GM19467 (cell line): ENCODE data around the gene CSTPP1.
"Not testable (repeated sequence)": the region's sequence is repeated elsewhere in the genome, so short reads cannot be mapped to it uniquely, and the experiment has no call there.

Experiments used
- ATAC-seq: cut with Tn5 transposase; IDR thresholded peaks from one replicate; pipeline ENCODE4 v1.9.1; 2021; ENCODE audit warnings: mild to moderate bottlenecking, moderate library complexity; ENCODE audit not compliant: unreplicated experiment

The CSTPP1 gene

DNA sequence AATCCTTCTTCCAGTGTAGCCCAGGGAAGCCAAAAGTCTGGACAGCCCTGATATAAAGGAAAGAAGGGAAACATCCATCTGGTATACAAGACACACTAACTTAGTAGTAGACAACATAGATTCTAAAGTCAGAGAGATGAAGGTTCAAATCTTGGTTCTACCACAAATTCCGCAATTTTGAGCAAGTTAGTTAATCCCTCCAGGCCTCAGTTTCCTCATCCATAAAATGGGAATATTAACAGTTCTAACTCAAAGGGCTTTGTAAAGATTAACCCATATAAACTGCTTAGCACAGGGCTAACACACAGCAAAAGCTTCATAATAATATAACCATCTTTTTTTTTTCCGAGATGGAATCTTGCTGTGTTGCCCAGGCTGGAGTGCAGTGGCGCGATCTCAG, 29.0 kb upstream of the CSTPP1 start:
- ATAC-seq: no peak

DNA sequence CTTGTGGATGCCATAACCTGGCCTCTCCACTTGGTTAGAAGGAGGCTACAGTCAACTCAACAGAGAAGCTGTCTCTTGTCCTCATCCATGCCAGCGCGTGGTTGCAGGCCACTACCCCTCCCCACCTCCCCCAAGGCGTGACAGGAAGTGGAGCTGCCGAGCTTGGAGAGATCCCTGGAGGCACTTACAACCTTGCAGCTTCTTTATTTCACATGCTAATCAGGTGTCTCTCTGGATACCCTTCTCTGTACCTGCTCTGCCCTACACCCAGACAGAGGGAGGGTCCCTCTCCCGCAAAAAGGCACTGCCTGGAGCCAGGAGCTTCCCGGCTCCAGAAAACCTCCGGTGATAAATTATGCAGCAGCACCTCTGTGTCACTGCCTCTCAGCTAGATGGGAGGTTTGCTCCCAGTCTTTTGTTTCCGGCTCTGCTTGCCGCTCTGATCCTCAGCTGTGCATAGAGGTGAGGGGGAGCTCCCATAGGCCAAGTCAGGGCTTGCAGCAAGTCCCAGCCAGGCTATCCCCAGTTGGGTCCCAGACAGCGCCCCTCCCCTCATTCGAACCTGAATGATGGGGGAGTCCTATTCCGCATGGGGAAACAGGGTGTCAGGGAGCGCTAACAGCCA, 23.9 kb upstream of the CSTPP1 start:
- ATAC-seq: no peak

DNA sequence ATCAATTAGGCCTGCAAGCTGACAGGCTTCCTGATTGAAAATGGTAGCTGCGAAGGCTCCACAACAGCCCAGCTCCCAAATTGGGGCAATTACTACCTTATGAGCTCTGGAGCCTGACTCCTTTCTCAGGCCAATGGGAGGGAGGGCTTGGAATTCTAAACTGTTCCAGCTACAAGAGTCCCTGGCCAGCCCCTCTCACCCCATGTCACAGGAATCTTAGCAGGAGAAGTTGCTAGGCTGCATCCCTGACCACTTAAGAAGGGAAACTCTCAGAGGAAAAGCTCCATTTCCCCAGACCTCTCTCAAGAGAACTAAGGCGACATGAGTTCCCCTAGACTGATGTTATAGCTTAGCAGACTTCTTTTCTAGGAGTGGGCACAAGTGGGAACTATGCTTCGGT, 23.1 kb upstream of the CSTPP1 start:
- no peak for ATAC-seq

DNA sequence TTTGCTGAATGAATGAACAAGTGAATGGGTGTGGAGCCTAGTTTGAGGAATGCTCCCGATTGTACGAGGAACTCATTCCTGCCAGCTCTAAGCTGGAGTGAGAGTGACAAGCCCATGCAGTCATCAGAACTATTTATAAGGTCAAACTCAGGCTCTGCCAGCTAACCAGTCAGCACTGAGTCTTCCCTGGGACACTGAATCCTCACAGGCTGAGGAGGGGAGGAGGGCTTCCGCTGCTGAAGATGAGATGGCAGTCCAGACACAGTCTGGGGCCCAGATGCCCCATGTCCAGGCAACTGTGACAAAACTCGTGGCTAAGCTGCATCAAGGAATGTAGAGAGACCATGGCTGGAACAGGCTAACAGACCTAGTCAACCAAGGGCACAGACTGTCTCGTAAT, 22.2 kb upstream of the CSTPP1 start:
- ATAC-seq: no peak

DNA sequence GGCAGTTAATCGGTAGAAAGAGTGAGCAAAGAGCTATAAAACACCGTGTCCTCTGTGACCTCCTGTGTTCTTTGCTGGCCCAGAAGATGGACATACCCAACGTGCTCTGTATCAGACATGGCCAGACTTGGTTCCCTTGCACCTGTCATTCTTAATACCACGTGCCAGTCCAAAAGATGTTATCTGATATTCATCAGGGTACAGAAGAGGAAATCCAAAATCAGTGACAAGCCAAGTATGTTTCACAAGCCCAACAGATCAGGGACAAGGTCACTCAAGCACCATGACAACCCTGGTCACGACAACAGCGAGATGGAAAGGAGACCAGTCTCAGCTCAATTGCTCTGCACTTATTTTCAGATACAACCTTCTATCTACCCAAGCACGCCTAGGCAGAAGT, 21.7 kb upstream of the CSTPP1 start:
- ATAC-seq: no peak

DNA sequence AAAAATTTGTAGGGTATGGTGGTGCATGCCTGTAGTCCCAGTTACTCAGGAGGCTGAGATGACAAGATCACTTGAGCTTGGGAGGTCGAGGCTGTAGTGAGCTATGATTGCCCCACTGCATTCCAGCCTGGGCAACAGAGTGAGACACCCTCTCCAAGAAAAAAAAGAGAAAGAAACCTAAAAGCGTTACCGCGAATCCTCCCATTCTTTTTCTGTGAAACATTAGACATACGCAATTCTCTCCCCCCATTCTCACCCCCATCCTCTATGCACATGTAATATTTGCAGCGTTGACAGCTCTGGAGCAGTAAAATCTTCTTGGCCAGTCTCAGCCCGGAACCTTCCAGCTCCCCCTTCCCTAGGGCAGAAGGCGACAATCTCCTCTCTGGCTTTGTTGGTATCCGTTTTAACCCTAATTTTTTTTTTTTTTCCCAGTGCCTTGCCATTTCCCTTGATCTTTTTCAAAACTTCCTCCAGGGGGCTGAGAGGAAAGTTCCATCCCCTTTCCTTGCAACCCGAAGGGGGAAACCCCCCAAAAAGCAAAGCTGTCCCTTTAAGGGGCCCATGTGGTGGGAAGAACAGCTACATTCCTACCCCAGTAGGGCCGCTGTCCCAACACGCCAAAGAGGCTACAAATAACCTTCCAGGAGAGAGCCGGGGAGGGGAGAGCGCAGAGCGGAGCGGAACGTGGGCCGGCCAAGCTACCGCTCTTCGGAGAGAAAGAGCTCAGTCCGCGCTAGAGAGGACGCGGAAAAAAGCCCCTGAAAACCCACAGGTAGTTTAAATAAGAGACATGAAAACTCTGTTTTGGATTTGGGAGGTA, 20.1 kb upstream of the CSTPP1 start:
- no peak for ATAC-seq

DNA sequence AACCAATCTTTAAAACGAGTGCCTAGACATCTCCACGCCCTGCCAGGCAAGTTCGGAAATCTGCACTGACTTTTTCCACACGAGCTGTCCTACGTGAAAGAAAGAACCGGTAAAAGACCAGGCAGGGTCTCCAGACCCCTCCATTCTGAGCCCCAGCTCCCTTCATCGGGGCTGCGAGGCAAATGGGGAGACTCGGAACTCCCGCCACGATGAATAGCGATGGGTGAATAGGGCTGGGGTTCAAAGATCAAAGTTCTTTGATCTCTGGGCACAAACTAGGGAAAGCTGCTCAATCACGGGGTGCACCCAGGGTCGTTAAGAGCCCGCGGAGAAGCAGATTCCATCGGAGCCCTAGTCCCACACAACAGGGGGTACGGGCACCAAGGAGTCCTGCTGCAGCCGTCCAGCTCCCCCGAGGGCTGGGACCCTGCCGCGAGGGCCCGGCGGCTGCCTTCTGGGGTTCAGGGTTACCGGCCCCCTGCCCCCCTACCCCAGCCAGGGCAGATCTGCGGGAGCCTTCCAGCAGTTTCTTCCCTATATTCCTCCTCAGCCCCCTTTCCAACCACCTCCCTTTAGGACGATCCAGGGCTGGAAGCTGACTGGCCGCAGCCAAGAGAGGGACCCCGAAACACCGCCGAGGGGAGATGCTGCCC, 19.3 kb upstream of the CSTPP1 start:
- no peak for ATAC-seq

DNA sequence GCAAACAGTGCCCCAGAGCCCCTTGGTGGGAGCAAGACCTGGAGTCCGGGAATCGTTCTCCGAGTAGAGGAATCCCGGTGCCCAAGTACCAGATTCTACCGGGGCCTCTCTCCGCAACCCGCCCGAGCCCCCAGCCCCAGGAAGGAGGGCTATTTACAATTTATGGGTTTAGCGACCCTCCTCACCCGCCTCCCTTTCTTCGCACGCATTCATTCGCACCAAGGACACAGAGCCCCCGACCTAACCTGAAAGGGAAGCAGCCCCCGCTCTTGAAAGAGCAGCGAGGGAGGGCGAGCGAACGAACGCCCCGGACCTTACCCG, 18.8 kb upstream of the CSTPP1 start:
- no peak for ATAC-seq

DNA sequence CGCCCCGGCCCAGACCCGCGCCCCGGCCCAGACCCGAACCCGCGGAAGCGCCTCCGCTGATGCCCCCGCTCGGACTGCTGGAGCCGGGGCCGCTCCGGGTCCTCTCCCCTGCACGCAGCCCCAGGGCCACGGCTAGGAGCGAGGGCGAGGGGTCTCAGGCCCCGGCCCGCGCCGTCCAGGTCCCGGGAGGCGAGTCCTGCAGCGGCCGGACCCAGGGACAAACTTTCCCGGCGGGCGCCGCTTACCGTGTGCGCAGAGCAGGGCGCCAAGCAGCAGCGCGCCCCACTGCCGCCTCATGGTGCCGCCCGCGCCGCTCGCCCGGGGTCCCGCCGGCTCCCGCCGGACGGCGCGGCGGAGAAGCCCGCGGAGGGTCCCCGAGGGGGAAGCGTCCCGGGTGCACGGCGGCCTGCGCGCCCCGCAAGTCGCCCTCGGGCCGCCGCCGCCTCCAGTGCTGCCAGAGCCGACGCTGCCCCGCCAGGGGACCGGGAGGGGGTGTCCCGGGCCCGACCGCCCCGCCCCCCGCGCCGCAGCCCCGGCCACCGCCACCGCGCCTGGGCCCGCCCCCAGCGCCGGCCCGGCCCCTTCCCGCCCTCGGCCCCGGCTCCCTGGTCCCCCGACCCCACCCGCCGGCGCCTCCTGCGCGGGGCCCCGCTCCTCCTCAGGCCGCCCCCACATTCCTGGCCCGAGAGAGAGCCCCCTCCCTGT, 18.3 kb upstream of the CSTPP1 start, which contains the start of gene LRP4:
TSS of gene LRP4 (minus strand) at position 468 of the 705 bp plus-strand sequence. CDS start at position 297, 171 bp downstream.
- ATAC-seq: no peak

DNA sequence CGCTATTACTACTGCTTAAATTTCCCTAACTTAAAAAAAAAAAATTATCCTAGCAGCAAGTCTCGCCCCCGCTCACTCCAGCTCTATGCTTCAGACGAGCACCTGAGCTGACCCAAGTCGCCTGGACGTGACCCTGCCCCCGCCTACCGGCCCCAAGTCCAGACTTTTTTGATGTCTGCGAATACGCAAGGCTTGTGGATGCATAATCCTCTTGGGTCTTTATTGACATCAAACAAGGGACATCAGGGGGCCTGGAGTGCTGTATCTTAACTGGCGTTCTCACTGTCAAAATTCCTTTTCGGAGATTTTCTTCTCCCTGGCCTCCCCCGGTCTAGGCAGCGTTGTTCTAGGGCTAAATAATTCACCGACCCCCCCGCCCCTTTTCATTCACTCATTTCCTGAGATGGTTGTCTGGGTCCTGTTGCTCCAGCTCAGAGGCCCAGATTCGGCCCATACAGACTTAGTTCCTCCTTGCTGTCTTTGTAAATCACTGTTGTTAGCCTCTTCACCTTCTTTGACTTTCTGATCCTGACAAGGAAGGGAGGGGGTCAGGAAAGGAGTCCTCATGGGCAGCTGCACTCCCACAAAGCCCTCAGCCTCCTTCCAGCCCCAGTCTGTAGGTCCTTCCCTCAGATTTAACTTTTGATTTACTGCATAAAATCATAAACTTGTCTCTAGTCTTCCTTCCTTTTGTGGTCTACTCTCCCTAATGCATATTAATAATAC, 17.6 kb upstream of the CSTPP1 start:
- no peak for ATAC-seq

DNA sequence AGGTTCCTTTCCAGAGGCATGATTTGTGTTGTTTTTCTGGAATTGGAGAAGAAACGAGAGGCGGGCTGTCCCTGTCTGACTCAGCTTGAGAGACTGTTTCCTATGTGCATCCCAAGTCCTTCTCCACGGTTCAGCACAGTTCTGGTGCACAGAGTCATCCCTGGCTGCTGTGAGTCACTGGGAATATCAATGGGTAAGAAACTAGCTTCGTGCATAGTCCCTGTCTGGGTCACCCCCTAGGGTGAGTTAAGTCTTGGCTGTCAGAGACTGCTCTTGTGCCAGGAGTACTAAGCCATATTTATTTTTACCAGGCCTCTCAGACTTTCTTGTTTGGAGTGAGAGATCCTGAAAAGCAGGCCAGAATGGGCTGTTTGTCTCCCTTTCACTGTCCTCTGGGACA, 15.8 kb upstream of the CSTPP1 start:
- ATAC-seq: no peak

DNA sequence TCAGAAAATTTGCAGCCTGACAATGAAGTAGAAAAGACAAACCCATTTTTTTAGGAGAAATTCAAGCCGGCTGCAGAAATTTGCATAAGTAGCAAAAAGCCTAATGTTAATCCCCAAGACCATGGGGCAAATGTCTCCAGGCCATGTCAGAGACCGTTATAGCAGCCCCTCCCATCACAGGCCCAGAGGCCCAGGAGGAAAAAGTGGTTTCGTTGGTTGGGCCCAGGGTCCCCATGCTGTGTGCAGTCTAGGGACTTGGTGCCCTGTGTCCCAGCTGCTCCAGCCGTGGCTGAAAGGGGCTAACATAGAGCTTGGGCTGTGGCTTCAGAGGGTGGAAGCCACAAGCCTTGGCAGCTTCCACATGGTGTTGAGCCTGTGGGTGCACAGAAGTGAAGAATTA, 8.6 kb upstream of the CSTPP1 start:
- not testable (repeated sequence) for ATAC-seq

DNA sequence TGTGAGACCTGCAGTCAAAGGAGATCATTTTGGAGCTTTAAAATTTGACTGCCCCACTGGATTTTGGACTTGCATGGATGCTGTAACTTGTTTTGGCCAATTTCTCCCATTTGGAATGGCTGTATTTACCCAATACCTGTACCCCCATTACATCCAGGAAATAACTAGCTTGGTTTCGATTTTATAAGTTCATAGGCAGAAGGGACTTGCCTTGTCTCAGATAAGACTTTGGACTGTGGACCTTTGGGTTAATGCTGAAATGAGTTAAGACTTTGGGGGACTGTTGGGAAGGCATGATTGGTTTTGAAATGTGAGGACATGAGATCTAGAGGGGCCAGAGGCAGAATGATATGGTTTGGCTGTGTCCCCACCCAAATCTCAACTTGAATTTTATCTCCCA, 7.9 kb upstream of the CSTPP1 start:
- ATAC-seq: not testable (repeated sequence)

DNA sequence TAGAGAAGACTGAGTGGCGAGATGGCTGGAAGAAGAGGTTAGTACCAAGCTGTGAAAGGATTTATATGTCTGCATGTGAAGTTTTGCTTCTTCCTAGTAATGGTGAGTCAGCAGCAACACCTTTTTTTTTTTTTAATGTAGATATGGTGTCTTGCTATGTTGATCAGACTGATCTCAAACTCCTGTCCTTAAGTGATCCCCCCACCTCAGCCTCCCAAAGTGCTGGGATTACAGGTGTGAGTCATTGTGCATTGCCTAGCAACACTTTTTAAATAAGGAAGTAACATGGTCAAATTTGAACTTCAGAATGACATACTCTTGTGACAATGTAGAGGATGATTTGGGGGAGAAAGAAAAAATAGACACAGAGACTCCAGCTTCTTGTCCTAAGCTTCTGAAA, 6.5 kb upstream of the CSTPP1 start:
- ATAC-seq: no peak

DNA sequence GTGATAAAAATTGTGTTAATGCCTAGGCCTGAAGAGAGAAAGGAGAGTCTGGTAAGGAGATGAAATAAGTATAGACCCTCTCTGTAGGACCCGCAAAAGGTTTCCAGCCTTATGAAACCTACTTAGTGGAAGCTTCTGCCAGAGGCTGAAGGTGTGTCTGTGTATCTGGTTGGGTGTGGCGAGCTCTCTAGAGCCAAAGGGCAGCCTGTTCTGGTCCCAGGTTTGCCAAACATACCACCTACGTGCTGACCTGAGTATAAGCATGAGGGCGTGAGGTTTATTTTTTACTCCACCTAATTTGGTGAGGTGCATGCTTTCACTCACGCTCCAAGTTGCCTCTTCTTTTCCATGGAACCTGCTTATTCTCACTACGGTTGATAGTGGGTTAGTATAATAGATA, 5.6 kb downstream of the CSTPP1 start:
- no peak for ATAC-seq

DNA sequence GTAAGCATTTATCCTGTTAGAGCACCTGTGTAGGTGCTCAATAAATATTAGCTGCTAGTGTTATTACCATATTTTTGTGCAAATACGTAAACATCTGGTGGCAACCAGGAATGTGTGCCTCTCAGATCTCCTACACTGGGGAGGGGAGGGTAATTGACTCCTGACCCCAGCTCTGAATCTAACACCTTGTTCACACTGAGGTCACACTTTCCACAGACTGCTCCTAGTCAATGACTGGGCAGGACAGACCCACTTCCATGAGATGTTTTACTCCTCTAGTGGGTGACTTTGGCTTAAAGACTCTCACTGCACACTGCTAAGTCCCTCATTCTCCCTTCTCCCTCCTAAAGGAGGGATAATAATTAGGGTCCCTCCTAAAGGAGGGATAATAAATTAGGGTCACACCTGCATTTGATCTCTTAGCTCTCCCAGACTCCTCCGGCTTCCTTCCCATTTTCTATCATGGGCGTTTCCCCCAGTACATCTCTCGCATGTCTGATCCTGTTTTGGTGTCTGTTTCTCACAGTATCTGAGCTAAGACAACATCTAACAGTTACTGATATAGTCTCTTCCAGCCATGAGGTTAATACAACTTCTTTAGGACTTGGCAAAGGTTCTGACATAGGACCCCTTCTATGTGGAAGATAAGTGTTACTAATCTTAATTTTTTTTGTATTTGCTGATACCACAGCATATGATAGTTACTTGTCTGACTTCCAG, 8.0 kb downstream of the CSTPP1 start:
- ATAC-seq: no peak

DNA sequence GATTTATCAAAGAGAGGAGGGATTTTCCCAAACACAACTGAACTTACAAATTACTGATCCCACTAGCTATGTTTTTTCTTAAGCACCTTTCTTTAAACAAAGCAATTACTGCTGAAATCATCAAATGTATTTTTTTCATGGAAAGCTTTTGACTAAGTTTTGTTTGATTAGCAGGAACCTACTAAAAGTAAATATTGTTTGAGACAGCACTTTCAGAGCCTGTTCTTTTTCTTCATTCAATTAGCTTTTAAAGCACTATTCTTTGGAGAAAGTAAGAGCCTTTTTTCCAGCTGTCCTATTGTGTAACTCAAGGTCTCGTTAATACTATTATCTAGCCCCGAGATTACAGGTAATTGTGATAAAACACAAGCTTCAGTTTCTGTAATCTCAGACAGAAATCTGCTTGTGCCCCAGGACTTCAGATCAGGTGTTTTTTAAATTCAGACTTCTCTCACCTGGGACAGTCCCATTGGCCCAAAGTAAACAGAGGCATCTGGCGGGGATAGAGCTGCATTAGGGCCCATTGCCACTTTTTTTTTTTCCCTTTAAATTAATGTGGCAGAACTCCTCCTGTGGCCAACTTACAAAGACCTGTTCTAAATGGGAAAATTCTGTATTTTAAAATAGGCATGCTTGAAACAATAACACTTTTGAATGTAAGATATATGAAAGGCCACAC, 11.0 kb downstream of the CSTPP1 start:
- ATAC-seq: no peak

DNA sequence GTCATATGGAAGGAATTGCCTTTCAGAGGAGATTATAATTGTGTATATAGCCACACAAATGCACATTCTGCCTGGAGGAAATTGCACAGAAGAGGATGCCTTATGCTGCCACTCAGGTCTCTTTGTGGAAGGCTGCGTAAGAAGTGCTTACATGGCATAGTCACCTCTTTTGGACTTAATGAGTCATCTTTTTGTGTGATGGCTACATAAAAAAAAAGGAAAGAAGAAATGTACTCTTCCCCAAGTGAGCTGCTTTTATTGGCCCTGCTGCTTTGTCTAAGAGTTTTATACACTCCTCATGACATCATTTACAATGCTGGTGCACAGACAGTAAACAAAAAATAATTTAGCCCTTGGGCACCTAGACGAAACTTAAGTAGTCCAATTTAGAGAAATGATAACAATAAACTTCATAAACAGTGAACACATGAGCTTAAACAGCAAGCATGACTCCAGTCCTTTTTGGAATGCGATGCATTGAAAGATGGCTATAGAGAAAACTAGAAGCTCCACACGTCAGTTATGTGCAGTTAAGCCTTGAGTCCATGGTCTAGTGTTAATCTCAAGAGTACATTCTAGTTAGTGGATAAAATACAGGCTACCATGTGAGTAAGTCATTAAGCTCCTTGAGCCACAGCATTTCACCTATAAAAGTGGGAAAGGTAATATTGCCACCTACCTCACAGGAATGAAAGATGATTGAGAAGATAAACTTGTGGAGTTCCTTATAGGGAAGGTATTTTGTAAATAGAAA, 12.0 kb downstream of the CSTPP1 start:
- ATAC-seq: no peak

DNA sequence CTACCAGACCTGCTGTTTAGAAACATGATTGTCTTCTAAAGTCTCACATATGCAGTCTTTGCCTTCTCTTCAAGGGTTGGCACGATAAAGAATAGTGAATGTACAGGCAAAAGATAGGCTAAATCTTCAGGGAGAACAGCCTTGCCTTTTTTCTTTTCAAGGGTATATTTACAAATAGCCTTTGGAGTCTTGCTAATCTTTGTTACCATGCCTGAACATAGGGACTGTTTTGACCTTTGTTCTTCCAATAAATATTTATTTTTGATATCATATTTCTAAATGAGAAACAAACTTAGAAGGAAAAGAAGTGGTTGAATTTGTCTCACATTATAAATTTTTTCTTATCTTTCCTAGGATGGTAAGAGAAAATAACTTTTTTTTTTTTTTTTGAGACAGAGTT, 12.7 kb downstream of the CSTPP1 start:
- ATAC-seq: no peak
